C4-2B (cell line): ENCODE measurements around the gene SYS1.

Experiments used
- ZFX ChIP-seq: fragments of 450-650 bp; IDR thresholded peaks from 2 replicates; pipeline ENCODE4 v1.6.1; 2017
- TF ChIP-seq, protein P1 (sequence below): fragments of 450-650 bp; conservative IDR thresholded peaks from 2 replicates; pipeline ENCODE4 v1.5.1; 2017; ENCODE audit warnings: mild to moderate bottlenecking

DNA sequence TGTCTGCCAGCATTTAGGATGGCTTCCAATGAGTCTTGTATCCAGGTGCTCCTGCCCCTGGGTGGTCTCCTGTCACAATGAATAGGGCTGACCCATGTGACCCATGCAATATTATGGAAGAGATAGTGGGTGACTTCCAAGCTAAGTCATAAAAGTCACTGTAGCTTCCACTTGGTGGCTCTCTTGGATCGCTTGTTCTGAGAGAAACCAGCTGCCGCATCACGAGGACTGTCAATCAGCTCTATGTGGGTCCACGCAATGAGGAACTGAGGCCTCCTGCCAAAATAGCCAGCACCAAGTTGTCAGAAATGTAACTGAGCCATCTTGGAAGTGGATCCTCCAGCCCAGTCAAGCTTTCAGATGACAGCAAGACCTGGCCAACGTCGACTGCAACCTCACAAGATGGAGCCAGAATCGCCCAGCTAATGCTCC, 40.0 kb upstream of the SYS1 start:
- TF ChIP-seq, protein P1, sequence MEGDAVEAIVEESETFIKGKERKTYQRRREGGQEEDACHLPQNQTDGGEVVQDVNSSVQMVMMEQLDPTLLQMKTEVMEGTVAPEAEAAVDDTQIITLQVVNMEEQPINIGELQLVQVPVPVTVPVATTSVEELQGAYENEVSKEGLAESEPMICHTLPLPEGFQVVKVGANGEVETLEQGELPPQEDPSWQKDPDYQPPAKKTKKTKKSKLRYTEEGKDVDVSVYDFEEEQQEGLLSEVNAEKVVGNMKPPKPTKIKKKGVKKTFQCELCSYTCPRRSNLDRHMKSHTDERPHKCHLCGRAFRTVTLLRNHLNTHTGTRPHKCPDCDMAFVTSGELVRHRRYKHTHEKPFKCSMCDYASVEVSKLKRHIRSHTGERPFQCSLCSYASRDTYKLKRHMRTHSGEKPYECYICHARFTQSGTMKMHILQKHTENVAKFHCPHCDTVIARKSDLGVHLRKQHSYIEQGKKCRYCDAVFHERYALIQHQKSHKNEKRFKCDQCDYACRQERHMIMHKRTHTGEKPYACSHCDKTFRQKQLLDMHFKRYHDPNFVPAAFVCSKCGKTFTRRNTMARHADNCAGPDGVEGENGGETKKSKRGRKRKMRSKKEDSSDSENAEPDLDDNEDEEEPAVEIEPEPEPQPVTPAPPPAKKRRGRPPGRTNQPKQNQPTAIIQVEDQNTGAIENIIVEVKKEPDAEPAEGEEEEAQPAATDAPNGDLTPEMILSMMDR, result peak; percentile 51
- TF ChIP-seq ZFX, result no peak
